OCI-LY1 (cell line): ENCODE measurements around the gene AFF4.

Experiments used
- H2AFZ ChIP-seq: fragments of 200-600 bp; sonication (generic), shearing (Covaris generic); 2 replicates; pipeline ENCODE4 v1.6.0; 2014; ENCODE audit warnings: antibody characterized with exemption, mild to moderate bottlenecking, low read length
- H3F3A ChIP-seq: fragments of 200-600 bp; sonication (generic), shearing (Covaris generic); 2 replicates; pipeline ENCODE4 v1.6.0; 2014; ENCODE audit warnings: mild to moderate bottlenecking, antibody characterized with exemption, low read length, moderate library complexity; ENCODE audit not compliant: insufficient read depth
- H3K27ac ChIP-seq: fragments of 200-600 bp; sonication (generic); 2 replicates; pipeline ENCODE4 v1.5.1; 2014; ENCODE audit warnings: low read length, mixed run types, mild to moderate bottlenecking, low read depth; ENCODE audit not compliant: poor library complexity, severe bottlenecking
- H3K27me3 ChIP-seq: fragments of 200-600 bp; sonication (generic); 2 replicates; pipeline ENCODE4 v1.6.0; 2014; ENCODE audit warnings: antibody characterized with exemption, mild to moderate bottlenecking, low read length, moderate library complexity; ENCODE audit not compliant: insufficient read depth
- H3K36me3 ChIP-seq: fragments of 200-600 bp; sonication (generic); 2 replicates; pipeline ENCODE4 v1.6.1; 2014; ENCODE audit warnings: mild to moderate bottlenecking, antibody characterized with exemption, low read length, moderate library complexity, mixed read lengths; ENCODE audit not compliant: insufficient read depth
- H3K4me1 ChIP-seq: fragments of 200-600 bp; sonication (generic); 2 replicates; pipeline ENCODE4 v1.5.1; 2014; ENCODE audit warnings: mild to moderate bottlenecking, low read length, moderate library complexity; ENCODE audit not compliant: insufficient read depth, severe bottlenecking
- H3K4me2 ChIP-seq: fragments of 200-600 bp; sonication (generic), shearing (Covaris generic); 2 replicates; pipeline ENCODE4 v1.6.1; 2014; ENCODE audit warnings: low read length
- H3K4me3 ChIP-seq: fragments of 200-600 bp; sonication (generic); 2 replicates; pipeline ENCODE4 v1.5.1; 2014; ENCODE audit warnings: low read length, low read depth, mild to moderate bottlenecking, mixed read lengths; ENCODE audit not compliant: poor library complexity, severe bottlenecking
- H3K79me2 ChIP-seq: fragments of 200-600 bp; shearing (Covaris generic); 2 replicates; pipeline ENCODE4 v1.6.1; 2016; ENCODE audit warnings: mixed run types, low read length, mixed read lengths; ENCODE audit not compliant: insufficient read depth
- H3K9ac ChIP-seq: fragments of 200-600 bp; sonication (generic), shearing (Covaris generic); 2 replicates; pipeline ENCODE4 v1.6.1; 2014; ENCODE audit warnings: mild to moderate bottlenecking, low read length, mixed read lengths
- H3K9me2 ChIP-seq: fragments of 200-600 bp; sonication (generic), shearing (Covaris generic); 2 replicates; pipeline ENCODE4 v1.6.1; 2014; ENCODE audit warnings: low read depth, mild to moderate bottlenecking, low read length, mixed read lengths
- H3K9me3 ChIP-seq: fragments of 200-600 bp; shearing (Covaris generic); 2 replicates; pipeline ENCODE4 v1.6.1; 2014; ENCODE audit warnings: low read length, mixed read lengths
- H4K20me1 ChIP-seq: fragments of 200-600 bp; sonication (generic), shearing (Covaris generic); 2 replicates; pipeline ENCODE4 v1.6.0; 2016; ENCODE audit warnings: mild to moderate bottlenecking, low read length; ENCODE audit not compliant: insufficient read depth
- CTCF ChIP-seq: fragments of 200-600 bp; sonication (generic), shearing (Covaris generic); IDR thresholded peaks from 2 replicates; pipeline ENCODE4 v1.5.1; 2017; ENCODE audit warnings: mild to moderate bottlenecking, antibody characterized with exemption, low read length, moderate library complexity, mixed read lengths
- EZH2 ChIP-seq: fragments of 200-600 bp; sonication (generic), shearing (Covaris generic); IDR thresholded peaks from 2 replicates; pipeline ENCODE4 v1.8.0; 2017; ENCODE audit warnings: borderline replicate concordance, mixed run types, mild to moderate bottlenecking, antibody characterized with exemption, low read length, moderate library complexity, mixed read lengths

Gene AFF4

GRCh38 chr5:132865668-132866341, 97.6 kb downstream of the AFF4 start:
- H3F3A ChIP-seq: no peaks in the 10 kb centered on the region
- H3K79me2 ChIP-seq: 0 out of 2 replicates have a peak, but pooled peaks cover 5% of the 10 kb centered on the region
- no peak overlapping the region for H3K27ac ChIP-seq
- TF ChIP-seq EZH2: no peak
- no peak for TF ChIP-seq CTCF
- no peaks in the 10 kb centered on the region for H3K27me3 ChIP-seq
- no peaks in the 10 kb centered on the region for H3K9me2 ChIP-seq
- no peaks in the 10 kb centered on the region for H3K9me3 ChIP-seq
- H3K4me3 ChIP-seq: peak overlapping the region; percentile 93
- H3K4me2 ChIP-seq: peak overlapping the region; percentile 81
- H2AFZ ChIP-seq: peak overlapping the region; percentile 42; the same call in 1 of the 2 replicates
- peaks cover 26% of the 10 kb centered on the region for H3K36me3 ChIP-seq
- H3K4me1 ChIP-seq: peaks cover 15% of the 10 kb centered on the region
- H4K20me1 ChIP-seq: no peaks in the 10 kb centered on the region
- H3K9ac ChIP-seq: peak overlapping the region; percentile 91

- Histone ChIP-seq H2AFZ (no peak overlapping the region), H3K27me3 (no peaks in the 10 kb centered on the region; the same call in 1 of the 2 replicates), H3K27ac (no peak overlapping the region), H3K9me2 (no peaks in the 10 kb centered on the region), H3K4me1 (peaks cover 4% of the 10 kb centered on the region), H3K9ac (no peak overlapping the region), H3K79me2 (no peaks in the 10 kb centered on the region), H3K4me2 (no peak overlapping the region), H4K20me1 (no peaks in the 10 kb centered on the region), H3K36me3 (no peaks in the 10 kb centered on the region), H3F3A (no peaks in the 10 kb centered on the region), H3K9me3 (no peaks in the 10 kb centered on the region), H3K4me3 (no peak overlapping the region)
- TF ChIP-seq CTCF (no peak), EZH2 (no peak)
Observed at GRCh38 chr5:132860742-132861141, 102.7 kb downstream of the AFF4 start.

GRCh38 chr5:132859889-132860437, 103.5 kb downstream of the AFF4 start:
- no peak overlapping the region for H3K27ac ChIP-seq
- H2AFZ ChIP-seq: no peak overlapping the region
- no peaks in the 10 kb centered on the region for H3K9me3 ChIP-seq
- H3K9ac ChIP-seq: no peak overlapping the region
- no peaks in the 10 kb centered on the region; the same call in 1 of the 2 replicates for H3K27me3 ChIP-seq
- TF ChIP-seq EZH2 (no peak), CTCF (no peak)
- H3K79me2 ChIP-seq: no peaks in the 10 kb centered on the region
- H3F3A ChIP-seq: no peaks in the 10 kb centered on the region
- no peak overlapping the region for H3K4me3 ChIP-seq
- no peaks in the 10 kb centered on the region for H3K9me2 ChIP-seq
- H3K4me1 ChIP-seq: no peaks in the 10 kb centered on the region
- no peaks in the 10 kb centered on the region for H4K20me1 ChIP-seq
- H3K4me2 ChIP-seq: no peak overlapping the region
- no peaks in the 10 kb centered on the region for H3K36me3 ChIP-seq
